HUES64 (cell line): ENCODE results near the gene FAM53B.
A peak's percentile ranks its signal among the peaks of the same experiment; 100 is the strongest.

Experiments
- H3K27ac ChIP-seq: 2 replicates; pipeline ENCODE4 v1.7.0; 2013; ENCODE audit warnings: low read depth, low read length, inconsistent platforms
- H3K27me3 ChIP-seq: 2 replicates; pipeline ENCODE4 v1.6.1; 2013; ENCODE audit warnings: mild to moderate bottlenecking, low read length; ENCODE audit not compliant: insufficient read depth
- H3K36me3 ChIP-seq: 2 replicates; pipeline ENCODE4 v1.6.1; 2013; ENCODE audit warnings: mild to moderate bottlenecking, low read length; ENCODE audit not compliant: insufficient read depth
- H3K4me1 ChIP-seq: 2 replicates; pipeline ENCODE4 v1.6.1; 2013; ENCODE audit warnings: mild to moderate bottlenecking, low read length, moderate library complexity; ENCODE audit not compliant: insufficient read depth
- H3K4me3 ChIP-seq: 2 replicates; pipeline ENCODE4 v1.5.1; 2013; ENCODE audit warnings: mild to moderate bottlenecking, low read length, moderate library complexity
- H3K9ac ChIP-seq: 2 replicates; pipeline ENCODE4 v1.6.1; 2013; ENCODE audit warnings: mild to moderate bottlenecking, low read depth, low read length
- H3K9me3 ChIP-seq: 2 replicates; pipeline ENCODE4 v1.6.1; 2013; ENCODE audit warnings: low read depth, low read length; ENCODE audit not compliant: insufficient read depth
- WGBS: fragments of 150-250, 120-280 bp; methylation state at CpG from one replicate; pipeline ENCODE4 v1.1.7; 2013; ENCODE audit warnings: missing lambda C conversion rate; 5-methylcytosine and 5-hydroxymethylcytosine counted together

Gene FAM53B

GRCh38 chr10:124741922-124742412 lies 2.2 kb downstream of the FAM53B start:
- Histone ChIP-seq H3K27ac (no peak overlapping the region), H3K9me3 (no peaks in the 10 kb centered on the region), H3K4me1 (peaks cover 61% of the 10 kb centered on the region), H3K9ac (no peak overlapping the region), H3K36me3 (no peaks in the 10 kb centered on the region), H3K27me3 (peaks cover 24% of the 10 kb centered on the region), H3K4me3 (peak overlapping the region; percentile 68)
- WGBS, result 51% methylated on average over 8 of the region's 9 CpGs

- Histone ChIP-seq H3K9me3 (no peaks in the 10 kb centered on the region), H3K4me1 (peaks cover 63% of the 10 kb centered on the region), H3K9ac (no peak overlapping the region), H3K27me3 (peaks cover 24% of the 10 kb centered on the region), H3K36me3 (no peaks in the 10 kb centered on the region), H3K27ac (no peak overlapping the region), H3K4me3 (no peak overlapping the region)
- WGBS, result 28% methylated on average over 13 of the region's 13 CpGs
Measured at GRCh38 chr10:124741281-124741921, 2.8 kb downstream of the FAM53B start.

- WGBS, result 20% methylated on average over 16 of the region's 18 CpGs
- Histone ChIP-seq H3K27ac (peak overlapping the region; percentile 42; the same call in 1 of the 2 replicates), H3K27me3 (peaks cover 24% of the 10 kb centered on the region), H3K36me3 (no peaks in the 10 kb centered on the region), H3K9ac (no peak overlapping the region), H3K4me1 (peaks cover 59% of the 10 kb centered on the region), H3K4me3 (peak overlapping the region; percentile 24), H3K9me3 (no peaks in the 10 kb centered on the region)
Measured at GRCh38 chr10:124740369-124741280, 3.6 kb downstream of the FAM53B start.

GRCh38 chr10:124739986-124740368 lies 4.2 kb downstream of the FAM53B start:
- peak overlapping the region; percentile 24 for H3K4me3 ChIP-seq

GRCh38 chr10:124739119-124739921 lies 4.9 kb downstream of the FAM53B start:
- 16% methylated on average over 13 of the region's 13 CpGs for whole genome bisulfite sequencing
- Histone ChIP-seq H3K9ac (no peak overlapping the region), H3K4me1 (peaks cover 49% of the 10 kb centered on the region), H3K36me3 (no peaks in the 10 kb centered on the region), H3K4me3 (peak overlapping the region; percentile 3), H3K27ac (no peak overlapping the region), H3K27me3 (peaks cover 24% of the 10 kb centered on the region), H3K9me3 (no peaks in the 10 kb centered on the region)

More at GRCh38 chr10:124739986-124740368, 4.2 kb downstream of the FAM53B start:
- H3K4me1 ChIP-seq, result peaks cover 53% of the 10 kb centered on the region
- no peaks in the 10 kb centered on the region for H3K36me3 ChIP-seq
- H3K27me3 ChIP-seq, result peaks cover 24% of the 10 kb centered on the region
- peak overlapping the region; percentile 42; the same call in 1 of the 2 replicates for H3K27ac ChIP-seq
- H3K9me3 ChIP-seq, result no peaks in the 10 kb centered on the region
- 8% methylated on average over 7 of the region's 7 CpGs for WGBS
- no peak overlapping the region for H3K9ac ChIP-seq

- Histone ChIP-seq H3K27ac (no peak overlapping the region), H3K4me1 (peaks cover 49% of the 10 kb centered on the region), H3K9me3 (no peaks in the 10 kb centered on the region), H3K9ac (no peak overlapping the region), H3K4me3 (no peak overlapping the region), H3K27me3 (peaks cover 24% of the 10 kb centered on the region), H3K36me3 (no peaks in the 10 kb centered on the region)
- 89% methylated on average over 6 of the region's 6 CpGs for WGBS
Measured at GRCh38 chr10:124738441-124738840, 5.7 kb downstream of the FAM53B start.

GRCh38 chr10:124737708-124738107 lies 6.5 kb downstream of the FAM53B start:
- no peak overlapping the region for H3K4me3 ChIP-seq
- WGBS, result 78% methylated on average over 2 of the region's 2 CpGs
- H3K4me1 ChIP-seq, result peaks cover 48% of the 10 kb centered on the region
- no peaks in the 10 kb centered on the region for H3K36me3 ChIP-seq
- H3K9ac ChIP-seq, result no peak overlapping the region
- H3K9me3 ChIP-seq, result no peaks in the 10 kb centered on the region
- peaks cover 17% of the 10 kb centered on the region for H3K27me3 ChIP-seq
- H3K27ac ChIP-seq, result no peak overlapping the region

- Histone ChIP-seq H3K9ac (no peak overlapping the region), H3K27ac (no peak overlapping the region)
Measured at GRCh38 chr10:124737221-124737620, 7.0 kb downstream of the FAM53B start.

GRCh38 chr10:124736491-124737136 lies 7.6 kb downstream of the FAM53B start:
- Histone ChIP-seq H3K27me3 (0 out of 2 replicates have a peak, but pooled peaks cover 6% of the 10 kb centered on the region), H3K9ac (no peak overlapping the region), H3K4me1 (peaks cover 37% of the 10 kb centered on the region), H3K36me3 (no peaks in the 10 kb centered on the region), H3K27ac (no peak overlapping the region), H3K9me3 (no peaks in the 10 kb centered on the region), H3K4me3 (no peak overlapping the region)
- WGBS, result 78% methylated on average over 11 of the region's 11 CpGs

More at GRCh38 chr10:124737221-124737620, 7.0 kb downstream of the FAM53B start:
- H3K4me1 ChIP-seq, result peaks cover 43% of the 10 kb centered on the region
- H3K36me3 ChIP-seq, result no peaks in the 10 kb centered on the region
- peaks cover 12% of the 10 kb centered on the region for H3K27me3 ChIP-seq
- WGBS, result 74% methylated on average over 7 of the region's 7 CpGs
- H3K9me3 ChIP-seq, result no peaks in the 10 kb centered on the region
- H3K4me3 ChIP-seq, result no peak overlapping the region

GRCh38 chr10:124735491-124736286 lies 8.5 kb downstream of the FAM53B start:
- no peaks in the 10 kb centered on the region for H3K9me3 ChIP-seq
- peaks cover 29% of the 10 kb centered on the region for H3K4me1 ChIP-seq
- H3K4me3 ChIP-seq, result no peak overlapping the region
- 94% methylated on average over 15 of the region's 15 CpGs for WGBS
- no peaks in the 10 kb centered on the region for H3K36me3 ChIP-seq
- H3K9ac ChIP-seq, result no peak overlapping the region
- no peaks in the 10 kb centered on the region for H3K27me3 ChIP-seq
- no peak overlapping the region for H3K27ac ChIP-seq
